NCI-H510A treated with DMSO at 0.1 percent for 48 hours (cell line): ENCODE measurements around the gene ANO7.

Experiments
- DNase-seq: peaks from one replicate; lab custom pipeline; 2025; lab: John Stamatoyannopoulos, UW

ANO7 gene

DNA sequence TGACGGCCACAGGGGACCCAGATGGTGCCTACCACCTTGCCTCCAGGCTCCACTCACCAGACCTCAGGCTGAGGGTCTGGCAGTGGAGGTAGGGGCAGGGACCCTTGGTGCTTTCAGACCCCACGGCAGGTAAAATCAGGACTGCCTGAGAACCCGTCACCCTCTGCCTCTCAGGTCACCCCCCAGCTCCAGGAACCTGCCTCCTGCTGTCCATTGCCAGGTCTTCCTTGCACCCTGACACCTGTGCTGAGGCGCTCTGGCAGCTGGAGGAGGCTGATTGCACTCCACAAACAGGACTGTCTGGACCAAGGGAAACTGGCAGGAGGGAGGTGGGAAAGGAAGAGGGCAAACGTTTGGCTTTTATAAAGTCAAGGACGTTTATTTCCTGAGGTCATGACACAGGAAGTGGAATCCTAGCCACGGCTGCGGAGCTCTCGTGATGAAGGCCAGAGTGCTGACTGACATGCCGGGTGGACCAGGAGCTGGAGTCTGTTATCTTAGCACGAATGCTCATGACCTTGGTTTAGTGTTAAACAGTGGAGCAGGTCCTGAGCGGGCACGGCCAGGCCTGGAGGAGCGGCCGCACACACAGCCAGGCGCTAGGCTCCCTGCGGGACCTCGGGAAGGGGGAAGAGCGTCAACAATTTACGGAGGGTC lies 40.5 kb downstream of the ANO7 start:
- DNase-seq: no peak

DNA sequence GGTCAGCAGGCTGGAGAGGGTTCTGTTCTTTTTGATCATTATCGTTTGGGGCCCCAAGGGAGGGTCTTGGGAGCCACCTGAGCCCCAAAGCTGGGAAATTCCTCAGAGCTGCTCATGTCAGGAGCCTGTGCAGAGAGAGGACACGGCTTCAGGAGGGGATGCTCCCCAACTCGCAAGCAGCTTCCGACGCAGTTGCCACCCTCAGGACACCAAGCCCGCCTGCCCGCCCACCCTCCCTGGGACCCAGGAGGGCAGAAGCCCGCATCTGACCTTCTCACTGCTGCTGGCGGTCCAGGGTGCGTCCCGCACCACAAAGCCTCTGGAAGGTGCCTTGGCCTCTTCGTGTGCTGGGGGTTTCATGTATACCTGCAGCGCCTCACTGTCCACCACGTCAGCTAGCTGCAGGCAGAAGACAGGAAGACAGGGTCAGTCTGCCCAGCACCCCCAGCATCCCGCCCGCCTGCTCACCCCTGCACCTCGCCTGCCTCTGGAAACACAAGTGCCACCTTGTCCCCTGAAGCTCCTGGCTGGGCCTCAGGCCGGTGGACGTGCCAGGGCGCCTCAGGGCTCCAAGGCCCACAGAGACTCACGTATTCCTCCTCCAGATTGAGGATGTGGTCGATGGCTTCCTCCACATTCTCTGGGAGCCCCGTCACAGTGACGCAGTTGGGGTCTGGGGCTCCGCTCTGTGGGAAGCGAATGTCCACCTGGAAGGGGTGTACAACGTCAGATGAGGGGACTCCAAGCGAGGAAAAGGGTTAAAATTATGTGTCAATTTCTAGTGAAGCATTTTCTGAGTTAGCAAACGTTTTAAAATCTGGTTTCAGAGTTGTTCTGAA lies 41.3 kb downstream of the ANO7 start:
- no peak for DNase-seq

- no peak for DNase-seq
Observed at GRCh38 chr2:241230435-241230834, 42.0 kb downstream of the ANO7 start.

DNA sequence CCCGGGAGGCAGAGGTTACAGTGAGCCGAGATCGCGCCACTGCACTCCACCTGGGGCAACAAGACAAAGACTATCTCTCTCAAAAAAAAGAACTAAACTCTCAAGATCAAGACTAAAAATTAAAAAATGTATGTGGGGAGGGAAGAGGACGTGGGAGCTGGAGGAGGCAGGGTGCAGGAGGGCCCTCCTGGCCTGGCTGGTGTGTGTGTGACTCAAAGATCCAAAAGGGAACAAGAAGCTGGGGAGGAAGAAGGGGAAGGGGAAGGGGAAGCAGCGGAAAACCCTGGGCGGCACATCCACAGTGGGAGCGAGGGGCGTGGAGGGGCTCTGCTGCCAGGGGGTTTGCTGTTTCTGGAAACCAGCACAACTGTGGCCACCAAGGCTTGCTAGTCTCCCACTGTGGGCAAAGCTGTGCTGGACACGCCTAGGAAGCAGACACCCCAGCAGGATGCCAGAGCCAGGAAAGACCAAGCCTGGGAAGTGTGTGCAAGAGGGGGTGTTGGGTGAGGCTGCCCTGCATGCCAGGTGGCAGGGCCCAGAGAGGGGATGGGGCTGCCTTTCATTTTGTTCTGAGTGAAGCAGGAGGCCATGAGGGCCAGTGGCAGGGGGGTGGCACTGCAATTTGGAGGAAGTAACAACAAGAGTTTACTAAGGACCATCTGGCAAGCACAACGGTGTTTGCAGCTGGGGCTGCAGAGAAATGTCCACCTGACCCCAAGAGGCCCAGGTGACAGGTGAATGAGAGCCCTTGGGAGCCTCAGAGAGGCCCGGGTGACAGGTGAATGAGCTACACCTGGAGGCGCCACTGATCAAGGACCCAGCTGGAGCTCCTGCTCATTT lies 44.5 kb downstream of the ANO7 start:
- DNase-seq: peak; percentile 92

DNA sequence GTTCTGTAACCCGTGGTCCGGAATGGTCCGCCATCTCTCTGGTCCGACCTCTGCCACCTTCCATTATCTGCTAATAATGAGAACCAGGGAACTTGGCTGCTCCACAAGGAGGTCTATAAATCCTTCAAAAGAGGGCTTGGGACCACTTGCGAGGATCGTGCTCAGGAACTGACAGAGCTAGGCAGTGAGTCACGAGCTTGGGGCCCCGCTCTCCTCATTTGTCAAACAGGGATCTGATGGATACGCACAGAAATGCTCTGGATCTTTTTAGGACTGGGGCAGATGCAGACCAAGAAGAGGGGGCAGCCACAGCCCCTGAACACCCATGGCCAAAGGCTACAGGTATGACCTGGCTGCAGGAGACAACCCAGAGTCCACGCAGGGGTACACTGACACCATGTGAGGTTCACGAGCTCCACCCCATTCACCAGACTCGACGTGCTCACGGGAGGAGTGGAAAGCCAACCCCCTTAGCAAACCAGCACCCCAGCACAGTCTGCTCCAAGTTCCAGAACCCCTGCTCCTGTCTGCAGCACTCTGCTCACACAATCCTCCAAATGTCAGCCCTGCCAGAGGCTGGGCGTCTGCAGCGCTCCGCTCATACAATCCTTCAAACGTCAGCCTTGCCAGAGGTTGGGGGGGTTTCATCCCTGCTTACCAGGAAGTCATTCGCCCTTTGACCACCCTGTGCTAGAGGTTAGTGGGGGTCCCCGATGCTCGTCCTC lies 45.8 kb downstream of the ANO7 start:
- DNase-seq: no peak

- no peak for DNase-seq
Observed at GRCh38 chr2:241234962-241235740, 46.7 kb downstream of the ANO7 start.

GRCh38 chr2:241235859-241236593 lies 47.5 kb downstream of the ANO7 start:
- no peak for DNase-seq

GRCh38 chr2:241237047-241237446 lies 48.6 kb downstream of the ANO7 start:
- DNase-seq: no peak

GRCh38 chr2:241237949-241238371 lies 49.5 kb downstream of the ANO7 start:
- peak; percentile 59 for DNase-seq

DNA sequence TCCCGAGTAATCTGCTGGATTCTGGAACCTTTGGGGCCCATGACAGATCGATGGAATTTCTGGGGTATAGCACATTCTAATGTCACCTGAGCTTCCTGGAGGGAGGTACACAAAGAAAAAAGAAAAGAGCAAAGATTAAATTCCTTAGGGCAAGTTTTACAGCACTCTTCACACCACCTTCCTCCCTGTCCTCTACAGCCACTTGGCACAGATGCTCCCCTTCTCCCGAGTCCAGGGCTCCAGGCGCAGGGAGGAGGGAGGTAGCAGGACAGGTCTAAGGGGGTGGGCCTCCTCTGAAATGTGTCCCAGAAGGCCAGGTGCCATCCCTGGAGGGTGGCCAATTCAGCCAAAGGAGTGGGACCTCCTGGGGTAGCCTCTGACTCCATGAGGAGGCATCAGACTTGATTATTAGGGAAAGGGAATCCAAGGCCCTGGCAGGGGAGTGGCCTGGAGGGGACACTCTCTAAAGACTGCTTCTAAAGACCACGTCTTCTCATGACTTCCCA lies 50.3 kb downstream of the ANO7 start:
- no peak for DNase-seq

GRCh38 chr2:241239552-241240202 lies 51.2 kb downstream of the ANO7 start:
- no peak for DNase-seq

GRCh38 chr2:241240320-241241004 lies 52.0 kb downstream of the ANO7 start:
- DNase-seq: no peak

- DNase-seq: no peak
Observed at GRCh38 chr2:241241669-241242068, 53.2 kb downstream of the ANO7 start.

DNA sequence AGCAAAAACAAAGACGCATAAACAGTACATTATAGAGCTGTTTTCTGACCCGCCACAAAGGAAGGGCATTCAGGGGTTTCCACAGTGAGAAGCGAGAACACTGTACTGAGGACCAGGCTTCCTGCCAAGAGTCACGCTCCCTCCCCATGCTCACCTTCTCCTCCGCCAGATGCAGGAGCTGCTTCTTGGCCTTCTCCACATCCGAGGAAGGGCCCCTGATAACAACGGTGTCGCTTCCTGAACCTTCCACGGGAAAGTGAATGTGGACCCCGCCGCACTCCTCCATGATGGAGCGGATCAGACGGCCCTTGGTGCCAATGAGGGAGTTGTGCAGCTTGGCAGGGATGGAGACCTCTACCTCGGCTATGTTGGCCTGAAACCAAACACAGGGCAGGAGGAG lies 53.8 kb downstream of the ANO7 start:
- DNase-seq: no peak

DNA sequence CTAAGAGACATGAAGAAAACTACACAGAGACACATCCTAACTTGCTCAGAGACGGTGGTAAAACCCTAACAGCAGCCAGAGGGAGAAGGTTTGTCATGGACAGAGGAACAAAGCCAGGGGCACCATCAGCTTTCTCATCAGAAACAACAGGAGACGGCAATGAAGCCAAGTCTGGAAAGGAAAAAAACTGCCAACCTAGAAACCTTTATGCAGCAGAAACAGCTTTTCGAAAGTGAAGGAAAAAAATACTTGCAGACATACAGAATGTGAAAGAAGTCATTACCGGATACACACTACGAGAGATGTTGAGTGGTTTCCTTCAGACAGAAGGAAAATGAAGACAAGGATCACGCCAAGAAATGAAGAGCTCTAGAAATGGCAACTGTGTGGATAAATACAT lies 55.9 kb downstream of the ANO7 start:
- DNase-seq: no peak

DNA sequence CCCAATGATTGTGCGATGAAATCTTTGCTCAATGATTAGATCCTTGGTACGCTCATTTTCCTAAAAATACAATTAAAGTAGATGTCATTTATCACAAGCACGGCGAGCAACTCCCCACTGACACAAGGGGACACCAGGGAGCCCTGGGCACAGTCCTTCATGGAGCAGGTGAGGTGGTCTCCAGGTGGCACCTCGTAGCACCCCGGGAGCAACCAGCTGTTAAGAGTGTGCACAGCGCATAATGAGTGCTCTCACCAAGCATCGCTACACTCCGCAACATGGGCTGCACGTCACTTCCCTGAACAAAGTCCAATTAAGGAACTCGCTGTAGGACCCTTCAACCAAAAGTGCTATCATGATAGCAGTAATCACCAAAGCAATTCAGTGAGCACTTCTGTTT lies 59.8 kb downstream of the ANO7 start:
- DNase-seq: no peak

- no peak for DNase-seq
Observed at GRCh38 chr2:241248897-241249296, 60.4 kb downstream of the ANO7 start.

- DNase-seq: no peak
Observed at GRCh38 chr2:241249654-241250053, 61.2 kb downstream of the ANO7 start.
